NCI-H524 treated with DMSO at 0.1 percent for 48 hours (cell line): ENCODE measurements around the gene ISX.

Experiments
- DNase-seq: peaks from one replicate; lab custom pipeline; 2025; lab: John Stamatoyannopoulos, UW

ISX gene

GRCh38 chr22:35113341-35113740 is 47.4 kb downstream of the ISX start:
- DNase-seq, result no peak

GRCh38 chr22:35114131-35114980 is 48.4 kb downstream of the ISX start:
- no peak for DNase-seq

- DNase-seq, result no peak
Measured at GRCh38 chr22:35115515-35115914, 49.6 kb downstream of the ISX start.

GRCh38 chr22:35116269-35116668 is 50.3 kb downstream of the ISX start:
- DNase-seq, result no peak

DNA sequence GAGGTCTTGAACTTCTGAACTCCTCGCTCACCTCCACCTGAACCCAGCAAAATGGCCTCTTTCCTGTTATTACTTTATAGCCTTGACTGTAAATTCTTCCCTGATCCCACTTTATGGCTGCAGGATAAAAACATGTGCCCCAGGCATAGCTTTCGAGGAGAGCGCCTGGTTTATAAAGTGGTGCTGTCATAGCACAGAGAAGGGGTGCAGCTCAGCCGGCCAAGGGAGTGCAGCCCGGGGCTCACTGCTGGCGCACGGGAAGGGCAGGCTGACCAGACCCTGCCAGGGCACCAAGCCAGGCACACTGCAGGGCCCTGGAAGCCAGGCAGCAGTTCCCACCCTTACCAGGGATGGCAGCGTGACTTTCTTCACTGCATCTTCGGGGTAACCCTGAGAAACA is 50.9 kb downstream of the ISX start:
- DNase-seq, result no peak

GRCh38 chr22:35119494-35119893 is 53.5 kb downstream of the ISX start:
- no peak for DNase-seq

- no peak for DNase-seq
Measured at GRCh38 chr22:35124691-35125219, 58.8 kb downstream of the ISX start.

GRCh38 chr22:35126993-35127392 is 61.0 kb downstream of the ISX start:
- no peak for DNase-seq

DNA sequence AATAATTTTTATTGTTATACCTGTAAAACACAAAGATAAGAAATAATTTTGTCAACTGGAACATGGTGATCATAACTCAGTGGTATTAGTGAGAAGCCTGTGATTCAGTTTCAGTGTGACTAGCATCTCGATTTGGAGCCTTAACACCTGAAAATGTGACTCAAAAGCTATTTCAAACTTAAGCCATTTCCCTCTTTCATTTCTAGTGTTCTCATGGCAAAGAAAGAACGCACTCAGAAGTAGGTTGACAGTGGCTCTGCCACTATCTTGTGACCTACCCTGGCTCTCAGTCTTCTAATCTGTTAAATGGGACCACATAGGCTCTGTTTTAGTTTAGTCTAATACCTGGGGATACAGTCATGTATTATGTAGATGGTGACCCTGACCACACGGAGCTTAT is 62.7 kb downstream of the ISX start:
- DNase-seq, result no peak

GRCh38 chr22:35131525-35132000 is 65.6 kb downstream of the ISX start:
- no peak for DNase-seq

DNA sequence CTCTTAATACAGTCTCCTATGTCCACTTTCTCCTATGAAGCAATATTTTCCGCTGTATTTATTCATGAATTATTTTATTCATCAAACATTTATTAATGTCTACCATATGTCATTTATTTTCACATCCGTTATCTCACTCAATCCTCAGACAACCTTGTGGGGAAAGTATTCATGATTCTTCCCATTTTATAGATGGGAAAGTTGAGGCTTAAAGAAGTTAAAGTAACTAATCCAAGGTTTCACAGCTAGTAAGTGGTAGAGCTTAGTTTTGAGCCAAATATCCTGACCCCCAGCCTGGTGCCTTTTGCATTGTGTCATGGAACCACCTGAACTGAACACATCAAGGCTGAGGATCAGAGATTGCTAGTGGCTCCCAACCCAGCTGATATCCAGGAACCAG is 66.6 kb downstream of the ISX start:
- no peak for DNase-seq

DNA sequence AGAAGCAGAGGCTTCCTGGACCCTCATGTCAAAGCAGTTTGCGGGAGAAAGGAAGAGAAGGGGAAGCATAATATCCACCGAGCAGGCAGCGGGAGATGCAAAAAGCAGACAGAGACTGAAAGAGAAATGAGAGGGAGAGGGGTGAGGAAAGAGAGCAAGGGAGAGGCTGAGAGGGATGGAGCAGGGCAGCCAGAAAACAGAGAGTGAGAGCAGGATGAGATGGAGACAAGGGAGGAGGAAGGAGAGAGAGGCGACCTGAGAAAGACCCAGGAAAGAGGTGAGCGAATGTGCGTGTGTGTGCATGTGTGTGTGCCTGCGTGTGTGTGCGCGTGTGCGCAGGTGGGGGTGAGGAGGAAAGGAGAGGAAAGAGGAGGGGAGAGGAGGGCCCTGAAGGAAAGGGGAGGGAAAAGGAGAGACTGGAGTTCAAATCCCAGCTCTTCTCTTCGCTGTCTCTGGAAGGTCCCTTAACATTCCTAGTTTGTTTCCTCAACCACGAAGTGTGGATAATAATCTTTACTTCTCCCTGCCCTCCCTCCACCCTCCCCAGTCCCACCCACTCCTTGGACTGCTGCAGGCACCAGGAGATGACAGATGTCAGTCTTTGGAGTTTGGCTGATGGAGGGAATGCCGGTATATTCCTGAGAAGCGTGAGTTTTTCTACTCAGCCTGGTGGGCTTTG is 67.9 kb downstream of the ISX start:
- DNase-seq, result no peak

DNA sequence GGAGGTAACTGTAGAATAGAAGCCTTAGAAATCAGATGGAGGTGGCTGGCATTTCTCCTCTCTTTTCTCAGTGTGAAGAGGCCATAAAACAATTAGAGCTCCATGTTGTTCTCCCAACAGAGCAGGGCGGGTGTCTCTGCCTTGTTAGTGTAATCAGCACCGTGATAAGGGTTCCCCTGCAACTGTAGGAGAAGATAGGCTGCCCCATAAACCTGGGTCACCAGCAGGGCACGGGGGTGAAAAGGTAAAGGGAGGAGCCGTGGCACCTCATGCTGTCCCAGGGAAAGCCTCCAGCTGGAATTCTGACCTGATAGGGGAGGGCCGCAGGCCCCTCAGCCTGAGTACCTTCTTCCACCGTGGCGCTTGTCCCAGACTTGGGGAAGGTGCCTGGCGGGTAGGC is 68.7 kb downstream of the ISX start:
- no peak for DNase-seq

DNA sequence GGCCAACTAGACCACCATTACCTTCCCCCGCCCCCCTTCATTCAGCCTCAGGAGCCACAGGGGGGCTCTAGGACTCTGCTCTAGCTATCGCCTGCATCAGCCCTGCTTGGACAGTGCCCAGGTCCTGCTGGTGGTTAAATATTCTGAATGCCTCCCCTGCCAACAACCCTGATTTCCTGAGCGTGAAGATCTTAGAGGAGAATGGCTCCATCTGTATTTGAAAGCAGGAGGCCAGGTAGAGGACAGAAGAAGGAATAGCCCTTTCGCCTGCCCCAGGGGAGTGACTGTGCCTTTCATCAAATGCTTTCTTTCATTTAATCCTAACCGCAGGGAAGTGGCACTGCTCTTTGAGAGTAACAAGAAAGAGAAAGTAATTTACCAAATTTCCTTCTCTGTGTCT is 69.2 kb downstream of the ISX start:
- DNase-seq, result no peak
